Natural killer cell (primary cell): ENCODE results near the gene RABEPK. TPM values are rescaled to one million over a fixed set of nuclear protein-coding genes. Genes with fewer than 3 reads are reported as not detected.

Experiments
- ATAC-seq, 3 donors: fragments of 150-1000 bp in 2 of 3; fragments of 200-7000 bp in 1 of 3; cut with Tn5 transposase; 1 replicate in 1 of 3; 2 replicates in 2 of 3; pipeline ENCODE4 v1.10.0; 2021; ENCODE audit warnings: mild to moderate bottlenecking in 2 of 3, moderate library complexity in 2 of 3
- DNase-seq, 2 donors: peaks; one replicate each; pipeline versions ENCODE4 v3.0.0 to v3.0.0-alpha.2; 2013 to 2021; ENCODE audit warnings: mixed read lengths in 1 of 2
- H3K27ac ChIP-seq: one replicate; pipeline ENCODE4 v1.5.1; 2013; ENCODE audit warnings: mild to moderate bottlenecking, low read length
- H3K27me3 ChIP-seq: one replicate; pipeline ENCODE4 v1.6.1; 2013; ENCODE audit warnings: low read length; ENCODE audit not compliant: control insufficient read depth, insufficient read depth
- H3K36me3 ChIP-seq: one replicate; pipeline ENCODE4 v1.6.1; 2013; ENCODE audit warnings: low read length; ENCODE audit not compliant: control insufficient read depth, insufficient read depth
- H3K4me1 ChIP-seq: one replicate; pipeline ENCODE4 v1.6.1; 2013; ENCODE audit warnings: low read length; ENCODE audit not compliant: control insufficient read depth, insufficient read depth
- H3K4me3 ChIP-seq: one replicate; pipeline ENCODE4 v1.5.1; 2013; ENCODE audit warnings: low read length
- H3K9me3 ChIP-seq: one replicate; pipeline ENCODE4 v1.6.1; 2013; ENCODE audit warnings: low read length; ENCODE audit not compliant: control insufficient read depth, insufficient read depth
- H3K27ac Mint-ChIP-seq, 2 donors: one replicate each; pipeline ENCODE4 v1.8.0; 2022; ENCODE audit warnings: mild to moderate bottlenecking in 2 of 2, mixed read lengths in 2 of 2, moderate library complexity in 1 of 2
- H3K27me3 Mint-ChIP-seq, 2 donors: one replicate each; pipeline ENCODE4 v1.8.0; 2022; ENCODE audit warnings: low read depth in 2 of 2, mixed read lengths in 2 of 2
- H3K36me3 Mint-ChIP-seq: one replicate; pipeline ENCODE4 v1.8.0; 2022; ENCODE audit warnings: mixed read lengths
- H3K4me1 Mint-ChIP-seq, 2 donors: one replicate each; pipeline ENCODE4 v1.8.0; 2022; ENCODE audit warnings: mixed read lengths in 2 of 2
- H3K4me3 Mint-ChIP-seq: one replicate; pipeline ENCODE4 v1.8.0; 2022; ENCODE audit warnings: mild to moderate bottlenecking, moderate library complexity, mixed read lengths
- H3K9me3 Mint-ChIP-seq, 2 donors: one replicate each; pipeline ENCODE4 v1.8.0; 2022; ENCODE audit warnings: mixed read lengths in 2 of 2
- CTCF ChIP-seq: fragments of 200-600 bp; IDR thresholded peaks from one replicate; pipeline ENCODE4 v1.8.0; 2022; ENCODE audit warnings: antibody characterized with exemption
- WGBS: methylation state at CpG from one replicate; pipeline ENCODE4 v1.1.7; 2013; ENCODE audit warnings: missing lambda C conversion rate; ENCODE audit not compliant: insufficient coverage; 5-methylcytosine and 5-hydroxymethylcytosine counted together
- intact Hi-C: fragments of 100-400 bp; cut with micrococcal nuclease; formaldehyde crosslinking; loops from one replicate; pipeline ENCODE4 v1.14.2; 2022
- total RNA-seq, 4 donors: library from RNA; stranded (reverse); fragments of 120-200 nt in 1 of 4; gene quantifications; one replicate each; pipeline versions ENCODE4 v1.2.3 to v1.2.4, GENCODE V29; 2013 to 2022

Gene RABEPK
- total RNA-seq, 3 donors from 2014 or later (not counting 1 experiment from before 2014, with no cell fraction given): 10.6 to 13.1 (median 11.8) TPM

DNA sequence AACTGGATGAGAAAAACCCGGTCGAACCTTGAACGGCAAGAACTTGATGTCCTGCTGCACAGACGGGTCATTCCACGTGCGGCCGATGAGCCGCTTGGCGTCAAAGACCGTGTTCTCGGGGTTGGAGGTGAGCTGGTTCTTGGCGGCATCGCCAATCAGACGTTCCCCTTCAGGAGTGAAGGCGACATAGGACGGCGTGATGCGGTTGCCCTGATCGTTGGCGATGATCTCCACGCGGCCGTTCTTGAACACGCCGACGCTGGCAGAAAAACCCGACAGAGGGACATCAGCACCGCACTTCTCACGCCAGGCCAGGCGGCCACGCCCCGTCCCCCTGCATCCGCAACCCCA lies 40.3 kb downstream of the RABEPK start:
- H3K4me1 Mint-ChIP-seq: peaks cover 59 to 61% of the 10 kb centered on the region in 2 donors
- peak overlapping the region; percentile 99 to 100 for H3K27ac Mint-ChIP-seq
- ATAC-seq (peak; percentile 1 to 4 (median 1)), DNase-seq (peak in 1 of 2 donors; percentile 63)
- H3K27me3 Mint-ChIP-seq: peaks cover 0 to 2% of the 10 kb centered on the region in 2 donors
- no peak for TF ChIP-seq CTCF
- H3K36me3 Mint-ChIP-seq: peaks cover 23% of the 10 kb centered on the region
- H3K4me3 Mint-ChIP-seq: peak overlapping the region; percentile 97
- Histone ChIP-seq H3K9me3 (no peaks in the 10 kb centered on the region), H3K4me1 (peaks cover 35% of the 10 kb centered on the region), H3K36me3 (peaks cover 37% of the 10 kb centered on the region), H3K4me3 (peak overlapping the region; percentile 97), H3K27ac (peak overlapping the region; percentile 91), H3K27me3 (no peaks in the 10 kb centered on the region)
- H3K9me3 Mint-ChIP-seq: no peaks in the 10 kb centered on the region
- under 1% methylated on average over 33 of the region's 33 CpGs for WGBS
- intact Hi-C loops: loop anchor here (10.0 kb wide), 1 partner anchor 376 kb away; the partner anchor contains the start of genes ARPC5L and RPL35

DNA sequence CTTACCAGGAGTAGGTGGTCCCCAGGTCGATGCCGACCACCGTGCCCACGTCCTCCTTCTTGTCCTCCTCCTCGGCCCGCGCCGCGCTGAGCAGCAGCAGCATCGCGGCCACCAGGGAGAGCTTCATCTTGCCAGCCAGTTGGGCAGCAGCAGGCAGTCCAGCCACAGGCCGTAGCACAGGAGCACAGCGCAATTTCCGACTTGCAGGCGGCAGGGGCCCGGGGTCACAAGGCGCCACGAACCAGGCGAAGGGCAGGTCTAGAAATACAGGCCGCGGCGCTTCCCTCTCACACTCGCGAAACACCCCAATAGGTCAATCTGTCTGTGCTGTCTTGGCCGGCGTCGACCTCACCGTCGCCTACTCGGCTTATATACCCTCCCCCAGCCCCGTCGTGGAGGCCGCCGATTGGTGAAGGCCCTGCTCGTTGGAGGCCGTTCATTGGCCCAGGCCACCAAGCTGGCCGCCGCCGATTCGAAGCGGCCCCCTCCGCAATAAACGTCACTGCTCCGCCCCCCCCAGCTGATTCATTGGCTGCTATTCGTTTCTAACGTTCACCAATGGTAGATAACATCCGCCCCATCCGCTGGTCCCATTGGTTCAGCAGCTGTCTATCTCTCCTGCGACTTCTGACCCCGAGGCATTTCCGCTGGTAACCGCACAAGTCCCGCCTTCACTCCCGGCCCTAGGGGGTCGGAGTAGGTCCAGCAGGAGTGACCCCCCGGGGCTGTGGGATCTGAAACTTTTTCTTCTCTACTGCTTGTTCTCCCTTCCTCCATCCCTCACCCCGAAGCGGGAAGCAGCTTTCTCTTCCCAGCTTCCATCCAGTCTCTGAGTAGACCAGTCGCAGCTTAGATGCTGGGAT lies 40.9 kb downstream of the RABEPK start, which contains the start of gene HSPA5:
Gene HSPA5 (minus strand): TSS at position 344 of the 863 bp plus-strand sequence. CDS start 217 bp downstream, at position 127.
- peaks cover 53 to 55% of the 10 kb centered on the region in 2 donors for H3K4me1 Mint-ChIP-seq

GRCh38 chr9:125241863-125242739 lies 41.8 kb downstream of the RABEPK start:
- ATAC-seq (peak in 2 of 3 donors; percentile 1 to 2), DNase-seq (no peak)
- TF ChIP-seq CTCF: no peak
- no peaks in the 10 kb centered on the region for H3K27me3 ChIP-seq
- no peaks in the 10 kb centered on the region for H3K9me3 ChIP-seq
- peak overlapping the region; percentile 99 to 100 for H3K27ac Mint-ChIP-seq
- peak overlapping the region; percentile 97 for H3K4me3 ChIP-seq
- intact Hi-C loops: loop anchor here (1.0 to 10.0 kb wide), 4 partner anchors 19 to 377 kb away; partner anchors contain the start of genes ARPC5L, GAPVD1, PPP6C and RABEPK
- H3K27ac ChIP-seq: peak overlapping the region; percentile 100
- H3K36me3 ChIP-seq: peaks cover 23% of the 10 kb centered on the region
- peaks cover 0 to 2% of the 10 kb centered on the region in 2 donors for H3K27me3 Mint-ChIP-seq
- peak overlapping the region; percentile 97 for H3K4me3 Mint-ChIP-seq
- peaks cover 44 to 46% of the 10 kb centered on the region in 2 donors for H3K4me1 Mint-ChIP-seq
- H3K36me3 Mint-ChIP-seq: peaks cover 14% of the 10 kb centered on the region
- 28% methylated on average over 27 of the region's 27 CpGs for WGBS
- H3K9me3 Mint-ChIP-seq: no peaks in the 10 kb centered on the region
- H3K4me1 ChIP-seq: peaks cover 35% of the 10 kb centered on the region

More for the DNA sequence above, 40.9 kb downstream of the RABEPK start, which contains the start of gene HSPA5:
- Mint-ChIP-seq H3K4me3 (peak within 1 kb of the TSS; percentile 97), H3K27ac (peak within 1 kb of the TSS; percentile 99 to 100), H3K9me3 (no peaks in the 10 kb centered on the region), H3K36me3 (peaks cover 22% of the 10 kb centered on the region), H3K27me3 (peaks cover 0 to 2% of the 10 kb centered on the region in 2 donors)
- intact Hi-C loops: loop anchor here (1.0 to 10.0 kb wide), 4 partner anchors 20 to 376 kb away; partner anchors contain the start of genes ARPC5L, GAPVD1, PPP6C and RABEPK
- peaks cover 35% of the 10 kb centered on the region for H3K4me1 ChIP-seq
- peak; percentile 85 to 95 (median 86) for ATAC-seq
- under 1% methylated on average over 59 of the region's 59 CpGs for WGBS
- TF ChIP-seq CTCF: no peak
- H3K9me3 ChIP-seq: no peaks in the 10 kb centered on the region
- H3K36me3 ChIP-seq: peaks cover 31% of the 10 kb centered on the region
- peak within 1 kb of the TSS; percentile 100 for H3K27ac ChIP-seq
- peak within 1 kb of the TSS; percentile 97 for H3K4me3 ChIP-seq
- no peaks in the 10 kb centered on the region for H3K27me3 ChIP-seq
- DNase-seq: peak; percentile 99
